WTC11 (cell line): ENCODE results near the gene GPR37L1. TPM values are rescaled to one million over a fixed set of nuclear protein-coding genes. Genes with fewer than 3 reads are reported as not detected.
A peak's percentile ranks its signal among the peaks of the same experiment; 100 is the strongest.

Experiments used
- ATAC-seq: fragments of 200-7000 bp; cut with Tn5 transposase; 2 replicates; pipeline ENCODE4 v1.10.0; 2021; ENCODE audit warnings: mild to moderate bottlenecking, moderate library complexity
- CTCF ChIA-PET: fragments of 300-600 bp; sonication (Branson Sonifier 250); formaldehyde crosslinking; loops from one replicate; lab custom pipeline; 2021; ENCODE audit warnings: antibody characterized with exemption; lab: Charles Lee
- POLR2A ChIA-PET: fragments of 350-600 bp; sonication (Branson Sonifier 250); formaldehyde crosslinking; loops from one replicate; lab custom pipeline; 2021; ENCODE audit warnings: antibody characterized with exemption; lab: Charles Lee
- DNase-seq: peaks from one replicate; pipeline ENCODE4 v3.0.0; 2021; ENCODE audit warnings: low spot score
- H3K27ac Mint-ChIP-seq: 2 replicates; pipeline ENCODE4 v1.8.0; 2021; ENCODE audit warnings: mixed read lengths
- H3K27me3 Mint-ChIP-seq: 2 replicates; pipeline ENCODE4 v1.8.0; 2021; ENCODE audit warnings: low read depth, mild to moderate bottlenecking, moderate library complexity, mixed read lengths
- H3K36me3 Mint-ChIP-seq: 2 replicates; pipeline ENCODE4 v1.8.0; 2021; ENCODE audit warnings: mixed read lengths
- H3K4me1 Mint-ChIP-seq: 2 replicates; pipeline ENCODE4 v1.8.0; 2022; ENCODE audit warnings: mixed read lengths
- H3K4me3 Mint-ChIP-seq: 2 replicates; pipeline ENCODE4 v1.8.0; 2021; ENCODE audit warnings: mild to moderate bottlenecking, moderate library complexity, mixed read lengths
- H3K9me3 Mint-ChIP-seq: 2 replicates; pipeline ENCODE4 v1.8.0; 2021; ENCODE audit warnings: mixed read lengths
- AR ChIP-seq: fragments of 250-450 bp; sonication (Bioruptor Pico); IDR thresholded peaks from 2 replicates; pipeline ENCODE4 v1.9.0; 2021; ENCODE audit warnings: mild to moderate bottlenecking
- ATF3 ChIP-seq: sonication (generic); formaldehyde crosslinking; conservative IDR thresholded peaks from 2 replicates; pipeline ENCODE4 v1.8.1; 2022; ENCODE audit warnings: mild to moderate bottlenecking, missing genetic modification reagents
- CBFB ChIP-seq: sonication (generic); formaldehyde crosslinking; IDR thresholded peaks from 2 replicates; pipeline ENCODE4 v1.8.1; 2022; ENCODE audit warnings: mild to moderate bottlenecking, low read depth, missing genetic modification reagents
- CDX4 ChIP-seq: fragments of 250-450 bp; sonication (Bioruptor Pico); IDR thresholded peaks from 2 replicates; pipeline ENCODE4 v1.9.0; 2021; ENCODE audit warnings: moderate library complexity, mild to moderate bottlenecking, inconsistent platforms, borderline replicate concordance
- CREB1 ChIP-seq: sonication (generic); formaldehyde crosslinking; IDR thresholded peaks from 2 replicates; pipeline ENCODE4 v1.8.0; 2023; ENCODE audit warnings: mild to moderate bottlenecking, missing genetic modification reagents
- E2F1 ChIP-seq: sonication (generic); formaldehyde crosslinking; IDR thresholded peaks from 2 replicates; pipeline ENCODE4 v1.8.0; 2022; ENCODE audit warnings: mild to moderate bottlenecking, missing genetic modification reagents
- E2F4 ChIP-seq: sonication (generic); formaldehyde crosslinking; IDR thresholded peaks from 2 replicates; pipeline ENCODE4 v1.8.1; 2022; ENCODE audit warnings: low read depth, mild to moderate bottlenecking, moderate library complexity, missing genetic modification reagents, borderline replicate concordance
- EMX1 ChIP-seq: fragments of 250-450 bp; sonication (Bioruptor Pico); IDR thresholded peaks from 2 replicates; pipeline ENCODE4 v1.8.0; 2021; ENCODE audit warnings: mild to moderate bottlenecking
- FOXJ3 ChIP-seq: sonication (generic); formaldehyde crosslinking; IDR thresholded peaks from 2 replicates; pipeline ENCODE4 v1.9.0; 2021; ENCODE audit warnings: missing genetic modification reagents, mild to moderate bottlenecking, borderline replicate concordance
- GABPB1 ChIP-seq: sonication (generic); formaldehyde crosslinking; IDR thresholded peaks from 2 replicates; pipeline ENCODE4 v1.8.1; 2023; ENCODE audit warnings: mild to moderate bottlenecking, missing genetic modification reagents
- GRHL2 ChIP-seq: fragments of 250-450 bp; sonication (Bioruptor Pico); IDR thresholded peaks from 2 replicates; pipeline ENCODE4 v1.8.0; 2022; ENCODE audit warnings: mild to moderate bottlenecking, moderate library complexity; ENCODE audit not compliant: insufficient replicate concordance, severe bottlenecking
- GTF2I ChIP-seq: fragments of 250-450 bp; sonication (Bioruptor Pico); conservative IDR thresholded peaks from 2 replicates; pipeline ENCODE4 v1.4.0; 2021; ENCODE audit warnings: mild to moderate bottlenecking
- JUN ChIP-seq: sonication (generic); formaldehyde crosslinking; IDR thresholded peaks from 2 replicates; pipeline ENCODE4 v1.8.0; 2023; ENCODE audit warnings: mild to moderate bottlenecking, missing genetic modification reagents
- MYBL2 ChIP-seq: sonication (generic); formaldehyde crosslinking; IDR thresholded peaks from 2 replicates; pipeline ENCODE4 v1.8.1; 2023; ENCODE audit warnings: mild to moderate bottlenecking, moderate library complexity, missing genetic modification reagents
- NFYB ChIP-seq: sonication (generic); formaldehyde crosslinking; conservative IDR thresholded peaks from 2 replicates; pipeline ENCODE4 v1.8.0; 2022; ENCODE audit warnings: low read depth, missing genetic modification reagents
- OVOL2 ChIP-seq: fragments of 250-450 bp; sonication (Bioruptor Pico); IDR thresholded peaks from 2 replicates; pipeline ENCODE4 v1.9.0; 2021; ENCODE audit warnings: mild to moderate bottlenecking, borderline replicate concordance
- SMAD3 ChIP-seq: sonication (generic); formaldehyde crosslinking; IDR thresholded peaks from 2 replicates; pipeline ENCODE4 v1.8.0; 2022; ENCODE audit warnings: missing genetic modification reagents, mild to moderate bottlenecking, borderline replicate concordance
- SMAD4 ChIP-seq: sonication (generic); formaldehyde crosslinking; IDR thresholded peaks from 2 replicates; pipeline ENCODE4 v1.8.0; 2022; ENCODE audit warnings: mild to moderate bottlenecking, missing genetic modification reagents
- TP53 ChIP-seq: sonication (generic); formaldehyde crosslinking; IDR thresholded peaks from 2 replicates; pipeline ENCODE4 v1.8.1; 2023; ENCODE audit warnings: mild to moderate bottlenecking, missing genetic modification reagents
- USF2 ChIP-seq: sonication (generic); formaldehyde crosslinking; IDR thresholded peaks from 2 replicates; pipeline ENCODE4 v1.8.1; 2023; ENCODE audit warnings: mild to moderate bottlenecking, missing genetic modification reagents, moderate library complexity
- ZBTB21 ChIP-seq: sonication (generic); formaldehyde crosslinking; IDR thresholded peaks from 2 replicates; pipeline ENCODE4 v1.8.1; 2023; ENCODE audit warnings: mild to moderate bottlenecking, missing genetic modification reagents, borderline replicate concordance
- ZMAT4 ChIP-seq: fragments of 250-450 bp; sonication (Bioruptor Pico); IDR thresholded peaks from 2 replicates; pipeline ENCODE4 v1.9.0; 2021; ENCODE audit warnings: mild to moderate bottlenecking
- ZNF219 ChIP-seq: sonication (generic); formaldehyde crosslinking; IDR thresholded peaks from 2 replicates; pipeline ENCODE4 v1.8.0; 2023; ENCODE audit warnings: missing genetic modification reagents, mild to moderate bottlenecking, borderline replicate concordance
- ZSCAN18 ChIP-seq: fragments of 250-450 bp; sonication (Bioruptor Pico); IDR thresholded peaks from 2 replicates; pipeline ENCODE4 v2.1.2; 2022; ENCODE audit warnings: mild to moderate bottlenecking, moderate library complexity
- total RNA-seq: library from RNA; stranded (reverse); gene quantifications from 3 replicates; pipeline ENCODE4 v1.2.3, GENCODE V29; 2021

GPR37L1 gene
- total RNA-seq, 1 experiment from 2014 or later: 0.07 TPM

GRCh38 chr1:202143011-202143767 is 20.5 kb downstream of the GPR37L1 start:
- TF ChIP-seq SMAD3 (no peak), GABPB1 (CRISPR knock-in tag) (0 out of 2 replicates have a peak, but pooled peaks have one; percentile 23)
- TF ChIP-seq, all 79 proteins: peak for 1
- CTCF ChIA-PET: interaction anchor here (1.0 to 2.4 kb wide), 6 partner anchors 8 to 144 kb away, joined by 3 to 26 read pairs (median 6); partner anchors contain the start of genes ELF3 and LGR6
- Mint-ChIP-seq H3K27me3 (peaks cover 7% of the 10 kb centered on the region), H3K4me3 (peak overlapping the region; percentile 83), H3K36me3 (no peaks in the 10 kb centered on the region), H3K27ac (peak overlapping the region; percentile 71), H3K9me3 (no peaks in the 10 kb centered on the region), H3K4me1 (peaks cover 25% of the 10 kb centered on the region)
- POLR2A ChIA-PET: interaction anchor here (1.2 kb wide), 1 partner anchor 133 kb away, joined by 3 read pairs; the partner anchor contains the start of gene ELF3
- ATAC-seq (peak; percentile 8), DNase-seq (no peak)

- POLR2A ChIA-PET: interaction anchor here (1.4 kb wide), 1 partner anchor 11 kb away, joined by 6 read pairs; no protein-coding TSS in a partner anchor
- no peak for TF ChIP-seq E2F1
- TF ChIP-seq AR (CRISPR knock-in tag): no peak
- TF ChIP-seq CREB1 (CRISPR knock-in tag): 0 out of 2 replicates have a peak, but pooled peaks have one; percentile 26
- no peak for TF ChIP-seq ZSCAN18 (CRISPR knock-in tag)
- TF ChIP-seq CBFB: no peak
- TF ChIP-seq JUN (CRISPR knock-in tag): no peak
- no peak for TF ChIP-seq FOXJ3 (CRISPR knock-in tag)
- no peak for TF ChIP-seq E2F4
- TF ChIP-seq GTF2I (CRISPR knock-in tag): no peak
- peak; percentile 69 for TF ChIP-seq USF2 (CRISPR knock-in tag)
- TF ChIP-seq ATF3 (CRISPR knock-in tag): no peak
- TF ChIP-seq MYBL2: no peak
- TF ChIP-seq SMAD4 (CRISPR knock-in tag): no peak
- 0 out of 2 replicates have a peak, but pooled peaks have one; percentile 40 for TF ChIP-seq TP53 (CRISPR knock-in tag)
- TF ChIP-seq NFYB (CRISPR knock-in tag): no peak
- no peak for TF ChIP-seq CDX4 (CRISPR knock-in tag)
- no peak for TF ChIP-seq EMX1 (CRISPR knock-in tag)
- TF ChIP-seq ZMAT4 (CRISPR knock-in tag): no peak
- no peak for TF ChIP-seq OVOL2 (CRISPR knock-in tag)
- no peak for TF ChIP-seq ZNF219 (CRISPR knock-in tag)
- TF ChIP-seq GRHL2 (CRISPR knock-in tag): no peak
- no peak for TF ChIP-seq ZBTB21
These were observed 21.2 kb downstream of the GPR37L1 start for GRCh38 chr1:202143768-202144401.

More at GRCh38 chr1:202143768-202144401, 21.2 kb downstream of the GPR37L1 start:
- Mint-ChIP-seq H3K9me3 (no peaks in the 10 kb centered on the region), H3K27ac (peak overlapping the region; percentile 71), H3K4me1 (peaks cover 18% of the 10 kb centered on the region), H3K4me3 (peak overlapping the region; percentile 83), H3K27me3 (peaks cover 7% of the 10 kb centered on the region), H3K36me3 (no peaks in the 10 kb centered on the region)
- DNase-seq: peak; percentile 57
- CTCF ChIA-PET: interaction anchor here (0.7 to 2.4 kb wide), 6 partner anchors 8 to 144 kb away, joined by 3 to 26 read pairs (median 6); partner anchors contain the start of genes ELF3 and LGR6
- ATAC-seq: peak; percentile 79
